WTC11 (cell line): ENCODE data around the gene PSMB9.

Source experiments
- ATF1 ChIP-seq: sonication (generic); formaldehyde crosslinking; IDR thresholded peaks from 2 replicates; pipeline ENCODE4 v1.8.1; 2023; ENCODE audit warnings: mild to moderate bottlenecking, moderate library complexity, missing genetic modification reagents
- ELF4 ChIP-seq: sonication (generic); formaldehyde crosslinking; IDR thresholded peaks from 2 replicates; pipeline ENCODE4 v1.8.1; 2022; ENCODE audit warnings: low read depth, mild to moderate bottlenecking, moderate library complexity, missing genetic modification reagents
- NR2C2 ChIP-seq: sonication (generic); formaldehyde crosslinking; IDR thresholded peaks from 2 replicates; pipeline ENCODE4 v1.8.0; 2022; ENCODE audit warnings: mild to moderate bottlenecking, missing genetic modification reagents
- SMAD4 ChIP-seq: sonication (generic); formaldehyde crosslinking; IDR thresholded peaks from 2 replicates; pipeline ENCODE4 v1.8.0; 2022; ENCODE audit warnings: mild to moderate bottlenecking, missing genetic modification reagents
- STAT6 ChIP-seq: sonication (generic); formaldehyde crosslinking; conservative IDR thresholded peaks from 2 replicates; pipeline ENCODE4 v1.8.1; 2023; ENCODE audit warnings: mild to moderate bottlenecking, low read depth, missing genetic modification reagents, moderate library complexity
- TEAD1 ChIP-seq: sonication (generic); formaldehyde crosslinking; IDR thresholded peaks from 2 replicates; pipeline ENCODE4 v1.8.0; 2022; ENCODE audit warnings: mild to moderate bottlenecking, missing genetic modification reagents
- USF1 ChIP-seq: sonication (generic); formaldehyde crosslinking; IDR thresholded peaks from 2 replicates; pipeline ENCODE4 v1.8.0; 2022; ENCODE audit warnings: mild to moderate bottlenecking, missing genetic modification reagents
- TF ChIP-seq, protein P1 (sequence below): fragments of 200-600 bp; IDR thresholded peaks from 2 replicates; pipeline ENCODE4 v1.8.0; 2022; ENCODE audit warnings: antibody characterized with exemption
- TF ChIP-seq, protein P2 (sequence below): sonication (generic); formaldehyde crosslinking; IDR thresholded peaks from 2 replicates; pipeline ENCODE4 v1.8.1; 2023; ENCODE audit warnings: mild to moderate bottlenecking, missing genetic modification reagents, moderate library complexity

DNA sequence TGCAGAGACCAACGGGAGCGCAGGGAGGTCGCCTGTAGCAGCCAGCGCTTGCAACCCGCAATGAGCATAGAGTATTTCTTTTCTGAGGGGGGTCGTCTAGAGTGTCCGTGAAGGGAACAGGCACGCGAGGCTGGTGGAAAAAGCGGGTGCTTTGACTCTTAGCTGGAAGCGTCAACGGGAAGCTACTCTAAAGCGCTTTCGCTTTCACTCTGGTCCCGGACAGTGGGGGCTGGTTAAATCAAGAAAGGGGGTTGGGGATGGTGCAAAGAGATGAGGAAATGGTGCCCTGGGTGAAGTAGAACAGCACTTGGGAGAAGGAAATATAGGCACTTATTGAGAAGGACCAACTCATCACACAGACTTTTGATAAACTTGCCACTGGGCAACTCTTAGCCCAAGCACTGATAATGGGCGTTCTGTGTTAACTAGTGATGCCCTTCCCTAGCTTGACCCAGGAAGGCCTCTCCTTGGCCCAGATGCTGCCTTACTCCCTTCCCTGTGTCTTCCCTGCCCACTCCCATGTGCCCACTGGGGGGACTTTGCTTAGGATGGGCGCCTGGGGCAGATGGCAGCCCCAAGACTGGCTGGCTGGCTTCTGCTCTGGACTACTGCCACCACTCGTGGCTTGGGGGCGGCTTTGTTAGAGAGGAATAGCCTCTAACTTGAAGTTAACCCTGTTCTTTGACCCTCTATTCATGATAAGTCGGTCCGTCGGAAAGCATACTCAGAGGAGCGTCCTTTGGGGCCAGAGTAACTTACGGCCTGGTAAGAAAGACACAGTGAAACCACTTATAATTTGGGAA, 585 bp downstream of the PSMB9 start:
- TF ChIP-seq ATF1 (CRISPR knock-in tag) (no peak), NR2C2 (CRISPR knock-in tag) (no peak), ELF4 (CRISPR knock-in tag) (no peak), USF1 (no peak), SMAD4 (no peak), TEAD1 (no peak), STAT6 (CRISPR knock-in tag) (no peak)
- TF ChIP-seq, protein P1, sequence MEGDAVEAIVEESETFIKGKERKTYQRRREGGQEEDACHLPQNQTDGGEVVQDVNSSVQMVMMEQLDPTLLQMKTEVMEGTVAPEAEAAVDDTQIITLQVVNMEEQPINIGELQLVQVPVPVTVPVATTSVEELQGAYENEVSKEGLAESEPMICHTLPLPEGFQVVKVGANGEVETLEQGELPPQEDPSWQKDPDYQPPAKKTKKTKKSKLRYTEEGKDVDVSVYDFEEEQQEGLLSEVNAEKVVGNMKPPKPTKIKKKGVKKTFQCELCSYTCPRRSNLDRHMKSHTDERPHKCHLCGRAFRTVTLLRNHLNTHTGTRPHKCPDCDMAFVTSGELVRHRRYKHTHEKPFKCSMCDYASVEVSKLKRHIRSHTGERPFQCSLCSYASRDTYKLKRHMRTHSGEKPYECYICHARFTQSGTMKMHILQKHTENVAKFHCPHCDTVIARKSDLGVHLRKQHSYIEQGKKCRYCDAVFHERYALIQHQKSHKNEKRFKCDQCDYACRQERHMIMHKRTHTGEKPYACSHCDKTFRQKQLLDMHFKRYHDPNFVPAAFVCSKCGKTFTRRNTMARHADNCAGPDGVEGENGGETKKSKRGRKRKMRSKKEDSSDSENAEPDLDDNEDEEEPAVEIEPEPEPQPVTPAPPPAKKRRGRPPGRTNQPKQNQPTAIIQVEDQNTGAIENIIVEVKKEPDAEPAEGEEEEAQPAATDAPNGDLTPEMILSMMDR = no peak
- TF ChIP-seq, protein P2, sequence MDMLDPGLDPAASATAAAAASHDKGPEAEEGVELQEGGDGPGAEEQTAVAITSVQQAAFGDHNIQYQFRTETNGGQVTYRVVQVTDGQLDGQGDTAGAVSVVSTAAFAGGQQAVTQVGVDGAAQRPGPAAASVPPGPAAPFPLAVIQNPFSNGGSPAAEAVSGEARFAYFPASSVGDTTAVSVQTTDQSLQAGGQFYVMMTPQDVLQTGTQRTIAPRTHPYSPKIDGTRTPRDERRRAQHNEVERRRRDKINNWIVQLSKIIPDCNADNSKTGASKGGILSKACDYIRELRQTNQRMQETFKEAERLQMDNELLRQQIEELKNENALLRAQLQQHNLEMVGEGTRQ (CRISPR knock-in tag) = no peak
